ENCODE results near the gene SH3RF2.
"Not testable (repeated sequence)": the region's sequence is repeated elsewhere in the genome, so short reads cannot be mapped to it uniquely, and the experiment has no call there.

The SH3RF2 gene

DNA sequence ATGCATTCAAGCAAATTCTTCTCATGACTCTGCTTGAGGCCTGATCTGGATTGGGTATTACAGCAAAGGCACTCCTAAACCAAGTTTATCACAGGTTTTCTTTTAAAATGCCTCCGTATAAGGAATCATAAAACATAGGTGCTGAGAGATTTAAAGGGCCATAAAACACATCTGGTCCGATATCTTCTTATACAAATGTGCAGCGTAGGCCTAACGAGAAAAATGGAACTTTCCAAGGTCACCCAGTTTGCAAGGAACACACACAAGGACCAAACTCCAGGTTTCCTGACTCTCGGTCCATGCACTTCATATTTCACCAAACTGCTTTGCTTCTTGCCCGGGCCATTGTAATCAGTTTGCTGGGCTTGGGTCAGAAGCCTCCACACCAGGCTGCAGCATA, 22.1 kb downstream of the SH3RF2 start:
- Histone ChIP-seq H3K36me3 (ENCODE audit: control insufficient read depth, insufficient read depth, low read length) (no peaks in the 10 kb centered on the region), H3K9me3 (ENCODE audit: control insufficient read depth, low read length) (no peaks in the 10 kb centered on the region), H3K4me3 (ENCODE audit: low read length) (no peak overlapping the region), H3K4me1 (ENCODE audit: control insufficient read depth, insufficient read depth, low read length) (peaks cover 20% of the 10 kb centered on the region), H3K27me3 (ENCODE audit: control insufficient read depth, insufficient read depth, low read length) (no peaks in the 10 kb centered on the region), H3K9ac (ENCODE audit: low read length) (no peak overlapping the region)

DNA sequence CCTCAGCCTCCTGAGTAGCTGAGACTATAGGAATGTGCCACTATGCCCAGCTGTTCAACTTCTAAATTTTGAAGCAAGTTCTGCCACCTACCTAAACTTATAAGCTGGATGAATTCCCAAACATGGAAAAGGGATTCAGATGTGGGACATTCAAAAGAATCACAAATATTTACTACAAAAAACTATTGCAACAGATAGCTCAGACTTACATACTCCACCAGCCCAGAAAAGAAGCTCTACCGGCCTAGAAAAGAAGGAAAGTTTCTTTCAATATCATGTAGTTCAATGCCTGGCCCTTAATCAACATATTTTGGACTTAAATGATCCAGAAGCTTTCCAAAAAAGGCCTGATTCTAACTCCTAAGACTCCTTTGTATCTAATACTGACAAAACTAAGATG, 23.8 kb downstream of the SH3RF2 start:
- no peak overlapping the region for H3K9ac ChIP-seq (ENCODE audit: low read length)
- no peaks in the 10 kb centered on the region for H3K9me3 ChIP-seq (ENCODE audit: control insufficient read depth, low read length)
- no peaks in the 10 kb centered on the region for H3K27me3 ChIP-seq (ENCODE audit: control insufficient read depth, insufficient read depth, low read length)
- H3K36me3 ChIP-seq (ENCODE audit: control insufficient read depth, insufficient read depth, low read length) = no peaks in the 10 kb centered on the region
- H3K4me3 ChIP-seq (ENCODE audit: low read length) = no peak overlapping the region
- peaks cover 20% of the 10 kb centered on the region for H3K4me1 ChIP-seq (ENCODE audit: control insufficient read depth, insufficient read depth, low read length)

DNA sequence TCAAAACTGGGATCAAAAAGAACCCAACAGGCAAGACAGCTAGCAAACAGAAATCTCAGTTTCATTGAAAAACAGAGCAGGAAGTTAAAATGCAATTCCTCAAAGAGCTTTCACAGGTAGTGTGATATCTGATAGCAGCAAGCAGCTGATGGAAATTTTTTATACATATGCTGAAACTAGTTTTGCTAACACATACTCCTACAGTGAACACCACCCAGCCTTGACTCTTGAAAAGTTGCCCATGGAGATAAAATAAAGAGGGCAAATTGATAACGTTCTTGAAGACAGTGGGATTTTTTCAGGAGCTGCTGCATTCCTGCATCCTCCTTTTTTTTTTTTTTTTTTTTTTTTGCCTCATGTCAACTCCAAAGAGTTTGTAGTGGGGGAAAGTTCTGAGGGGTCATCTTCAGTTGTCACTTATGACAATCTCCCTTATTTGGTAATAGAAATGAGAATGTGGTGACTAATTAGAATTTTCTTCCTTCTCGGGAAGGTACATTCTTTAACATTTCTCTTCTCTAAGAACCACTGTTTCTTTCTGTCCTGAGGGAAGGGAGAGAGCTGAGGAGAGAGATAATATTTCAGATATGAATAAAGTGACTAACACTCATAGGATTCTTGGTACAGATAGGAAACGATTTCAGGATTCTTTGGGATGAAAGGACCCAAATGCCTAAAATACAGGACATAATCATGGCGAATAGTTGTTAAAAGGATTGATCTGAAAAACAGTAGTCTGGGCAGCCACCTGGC, 24.6 kb downstream of the SH3RF2 start:
- Histone ChIP-seq H3K9ac (ENCODE audit: low read length) (no peak overlapping the region), H3K27me3 (ENCODE audit: control insufficient read depth, insufficient read depth, low read length) (no peaks in the 10 kb centered on the region), H3K9me3 (ENCODE audit: control insufficient read depth, low read length) (no peaks in the 10 kb centered on the region)

DNA sequence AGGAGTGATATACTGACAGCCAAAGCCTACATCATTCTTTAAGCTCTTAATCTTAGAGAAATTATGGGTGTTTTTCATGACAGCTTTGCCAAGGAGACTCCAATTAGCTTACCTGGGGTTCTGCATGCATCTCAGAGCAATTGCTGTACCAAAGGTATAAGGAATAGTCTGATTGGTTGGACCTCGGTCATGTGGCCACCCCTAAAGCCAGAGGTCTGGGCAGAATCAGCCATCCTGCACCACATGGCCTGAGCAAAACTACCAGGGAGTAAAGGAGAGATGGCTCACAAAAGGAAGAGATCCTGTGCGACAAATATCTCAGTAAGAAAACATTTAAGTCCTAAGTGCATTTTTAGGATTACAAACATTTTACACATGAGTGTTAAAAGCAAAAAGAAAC, 25.6 kb downstream of the SH3RF2 start:
- no peaks in the 10 kb centered on the region for H3K9me3 ChIP-seq (ENCODE audit: control insufficient read depth, low read length)
- H3K4me1 ChIP-seq (ENCODE audit: control insufficient read depth, insufficient read depth, low read length) = peaks cover 20% of the 10 kb centered on the region
- H3K9ac ChIP-seq (ENCODE audit: low read length) = no peak overlapping the region
- no peaks in the 10 kb centered on the region for H3K27me3 ChIP-seq (ENCODE audit: control insufficient read depth, insufficient read depth, low read length)
- H3K36me3 ChIP-seq (ENCODE audit: control insufficient read depth, insufficient read depth, low read length) = no peaks in the 10 kb centered on the region
- H3K4me3 ChIP-seq (ENCODE audit: low read length) = no peak overlapping the region

More for the DNA sequence above, 24.6 kb downstream of the SH3RF2 start:
- Histone ChIP-seq H3K36me3 (ENCODE audit: control insufficient read depth, insufficient read depth, low read length) (no peaks in the 10 kb centered on the region), H3K4me3 (ENCODE audit: low read length) (no peak overlapping the region), H3K4me1 (ENCODE audit: control insufficient read depth, insufficient read depth, low read length) (peaks cover 20% of the 10 kb centered on the region)

DNA sequence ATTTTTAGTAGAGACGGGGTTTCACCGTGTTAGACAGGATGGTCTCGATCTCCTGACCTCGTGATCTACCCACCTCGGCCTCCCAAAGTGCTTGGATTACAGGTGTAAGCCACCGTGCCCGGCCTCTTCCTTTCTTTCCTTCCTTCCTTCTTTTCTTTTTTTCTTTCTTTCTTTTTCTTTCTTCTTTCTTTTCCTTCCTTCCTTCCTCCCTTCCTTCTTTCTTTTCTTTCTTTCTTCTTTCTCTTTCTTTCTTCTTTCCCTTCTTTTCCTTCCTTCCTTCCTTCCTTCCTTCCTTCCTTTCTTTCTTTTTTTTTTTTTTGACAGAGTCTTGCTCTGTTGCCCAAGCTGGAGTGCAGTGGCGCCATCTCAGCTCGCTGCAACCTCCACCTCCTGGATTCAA, 27.6 kb downstream of the SH3RF2 start:
- not testable (repeated sequence) for H3K9me3 ChIP-seq (ENCODE audit: control insufficient read depth, low read length); H3K4me3 ChIP-seq (ENCODE audit: low read length); H3K9ac ChIP-seq (ENCODE audit: low read length); H3K36me3 ChIP-seq (ENCODE audit: control insufficient read depth, insufficient read depth, low read length); H3K27me3 ChIP-seq (ENCODE audit: control insufficient read depth, insufficient read depth, low read length)
- H3K4me1 ChIP-seq (ENCODE audit: control insufficient read depth, insufficient read depth, low read length) = peaks cover 30% of the 10 kb centered on the region

DNA sequence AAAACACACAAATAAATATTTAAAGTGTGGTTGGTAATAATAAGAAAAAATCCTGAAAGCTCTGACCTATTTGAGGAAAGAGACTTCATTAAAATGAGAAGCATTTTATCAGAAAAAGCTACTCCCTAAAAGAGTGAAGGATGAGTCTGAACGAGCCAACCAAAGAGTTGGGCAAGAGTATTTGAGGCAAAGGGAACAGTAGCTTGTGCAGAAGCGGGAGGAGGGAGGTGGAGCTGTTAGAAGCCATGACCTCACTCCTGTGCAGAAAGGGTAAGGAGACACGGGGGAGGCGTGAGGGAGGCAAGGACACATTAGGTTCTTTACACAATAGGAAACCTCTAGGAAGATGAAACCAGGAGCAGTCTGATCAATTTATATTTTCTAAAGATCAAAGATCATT, 29.4 kb downstream of the SH3RF2 start:
- H3K9ac ChIP-seq (ENCODE audit: low read length) = no peak overlapping the region
- H3K9me3 ChIP-seq (ENCODE audit: control insufficient read depth, low read length) = no peaks in the 10 kb centered on the region
- no peak overlapping the region for H3K4me3 ChIP-seq (ENCODE audit: low read length)
- H3K4me1 ChIP-seq (ENCODE audit: control insufficient read depth, insufficient read depth, low read length) = peaks cover 27% of the 10 kb centered on the region
- H3K27me3 ChIP-seq (ENCODE audit: control insufficient read depth, insufficient read depth, low read length) = no peaks in the 10 kb centered on the region
- H3K36me3 ChIP-seq (ENCODE audit: control insufficient read depth, insufficient read depth, low read length) = no peaks in the 10 kb centered on the region

DNA sequence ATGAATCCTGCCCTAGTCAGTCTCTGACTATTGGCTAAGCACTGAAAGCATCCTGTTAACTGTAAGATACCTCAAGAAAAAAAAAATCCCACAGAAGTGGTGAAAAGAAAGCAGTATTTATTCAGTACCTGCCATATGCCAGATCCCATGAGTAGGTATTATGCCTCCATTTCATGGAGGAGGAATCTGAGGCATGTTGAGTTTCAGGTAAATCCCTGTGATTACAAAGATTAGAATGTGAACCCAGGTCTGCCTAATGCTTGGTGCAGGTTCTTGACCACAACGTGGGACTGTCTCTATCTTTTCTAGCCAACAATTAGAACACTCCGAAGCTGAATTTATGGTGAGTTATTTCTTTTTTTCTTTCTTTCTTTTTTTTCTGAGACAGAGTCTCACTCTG, 30.9 kb downstream of the SH3RF2 start:
- Histone ChIP-seq H3K36me3 (ENCODE audit: control insufficient read depth, insufficient read depth, low read length) (no peaks in the 10 kb centered on the region), H3K4me3 (ENCODE audit: low read length) (no peak overlapping the region), H3K9ac (ENCODE audit: low read length) (no peak overlapping the region)

DNA sequence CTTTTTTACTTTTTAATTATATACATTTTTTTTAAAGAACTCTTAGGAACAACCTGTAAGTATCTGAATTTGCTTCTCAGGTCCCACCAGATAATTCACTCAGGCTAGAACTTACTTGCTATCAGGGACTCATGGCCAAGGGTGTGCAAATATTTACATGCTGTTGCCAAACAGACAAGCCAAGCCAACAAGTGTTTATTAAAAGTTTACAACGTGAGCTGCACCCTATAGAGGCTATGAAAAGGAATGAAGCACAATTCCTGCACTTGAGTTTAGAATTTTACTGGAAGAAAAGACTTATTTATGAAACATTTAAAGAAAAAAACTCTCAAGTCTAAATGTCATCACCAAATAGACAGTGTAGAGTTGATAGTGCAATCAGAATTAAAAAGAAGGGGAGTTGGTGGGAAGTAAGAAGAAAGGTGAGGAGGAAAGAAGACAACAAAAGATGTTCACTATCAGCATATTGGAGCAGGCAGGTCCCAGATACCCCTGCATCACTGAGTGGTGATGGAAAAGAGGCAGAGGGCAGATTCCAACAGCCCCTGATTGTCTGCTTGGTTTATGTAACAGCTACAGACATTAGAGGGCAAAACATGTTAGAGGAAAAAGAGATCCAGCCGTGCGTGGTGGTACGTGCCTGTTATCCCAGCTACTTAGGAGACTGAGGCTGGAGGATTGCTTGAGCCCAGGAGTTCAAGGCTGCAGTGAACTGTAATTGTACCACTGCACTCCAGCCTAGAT, 32.8 kb downstream of the SH3RF2 start:
- no peak overlapping the region for H3K4me3 ChIP-seq (ENCODE audit: low read length)
- H3K27me3 ChIP-seq (ENCODE audit: control insufficient read depth, insufficient read depth, low read length) = no peaks in the 10 kb centered on the region
- peaks cover 21% of the 10 kb centered on the region for H3K4me1 ChIP-seq (ENCODE audit: control insufficient read depth, insufficient read depth, low read length)

More for the DNA sequence above, 30.9 kb downstream of the SH3RF2 start:
- H3K9me3 ChIP-seq (ENCODE audit: control insufficient read depth, low read length) = no peaks in the 10 kb centered on the region
- H3K27me3 ChIP-seq (ENCODE audit: control insufficient read depth, insufficient read depth, low read length) = no peaks in the 10 kb centered on the region
- peaks cover 16% of the 10 kb centered on the region for H3K4me1 ChIP-seq (ENCODE audit: control insufficient read depth, insufficient read depth, low read length)

DNA sequence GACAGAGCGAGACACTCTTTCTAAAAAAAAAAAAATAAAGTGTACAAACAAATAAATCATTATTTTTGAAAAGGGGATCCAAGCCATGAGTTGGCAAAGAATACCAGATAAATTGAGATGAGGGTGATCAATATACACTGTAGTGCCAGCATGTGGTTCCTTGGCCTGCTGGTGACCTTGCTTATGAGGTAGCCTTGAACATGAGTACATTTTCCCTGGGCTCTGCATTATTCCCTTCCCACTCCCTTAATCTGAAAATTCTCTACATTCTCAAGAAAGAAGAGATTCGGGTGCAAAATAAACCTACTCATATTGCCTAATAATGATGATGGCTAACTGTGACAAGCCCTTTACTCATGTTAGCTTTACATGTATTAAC, 33.3 kb downstream of the SH3RF2 start:
- Histone ChIP-seq H3K27me3 (ENCODE audit: control insufficient read depth, insufficient read depth, low read length) (no peaks in the 10 kb centered on the region), H3K9me3 (ENCODE audit: control insufficient read depth, low read length) (peaks cover 3% of the 10 kb centered on the region), H3K36me3 (ENCODE audit: control insufficient read depth, insufficient read depth, low read length) (no peaks in the 10 kb centered on the region), H3K9ac (ENCODE audit: low read length) (no peak overlapping the region), H3K4me3 (ENCODE audit: low read length) (no peak overlapping the region), H3K4me1 (ENCODE audit: control insufficient read depth, insufficient read depth, low read length) (peaks cover 21% of the 10 kb centered on the region)

More for the DNA sequence above, 32.8 kb downstream of the SH3RF2 start:
- no peaks in the 10 kb centered on the region for H3K36me3 ChIP-seq (ENCODE audit: control insufficient read depth, insufficient read depth, low read length)
- H3K9me3 ChIP-seq (ENCODE audit: control insufficient read depth, low read length) = peaks cover 3% of the 10 kb centered on the region
- no peak overlapping the region for H3K9ac ChIP-seq (ENCODE audit: low read length)

DNA sequence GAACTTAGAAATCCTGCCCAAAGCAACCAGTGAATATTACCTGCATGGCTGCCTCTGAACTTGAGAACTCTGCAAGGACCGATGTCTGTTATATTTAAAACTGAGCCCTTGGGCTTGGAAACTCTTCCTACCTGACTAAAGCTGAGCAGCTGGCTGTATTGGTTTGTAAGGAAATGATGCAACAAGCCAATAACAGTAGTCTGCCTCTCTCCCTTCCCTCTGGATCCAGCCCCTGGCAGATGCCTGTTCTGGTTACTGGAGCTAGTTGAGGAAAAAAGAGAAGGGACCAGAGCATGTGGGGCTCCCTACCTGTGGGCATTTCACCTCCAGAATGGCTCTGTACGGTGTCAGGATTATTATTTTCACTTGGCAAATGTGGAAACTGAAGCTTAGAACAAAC, 34.7 kb downstream of the SH3RF2 start:
- H3K9ac ChIP-seq (ENCODE audit: low read length) = no peak overlapping the region
- no peak overlapping the region for H3K4me3 ChIP-seq (ENCODE audit: low read length)
- H3K36me3 ChIP-seq (ENCODE audit: control insufficient read depth, insufficient read depth, low read length) = no peaks in the 10 kb centered on the region
- peaks cover 33% of the 10 kb centered on the region for H3K4me1 ChIP-seq (ENCODE audit: control insufficient read depth, insufficient read depth, low read length)
- H3K27me3 ChIP-seq (ENCODE audit: control insufficient read depth, insufficient read depth, low read length) = no peaks in the 10 kb centered on the region
- peaks cover 3% of the 10 kb centered on the region for H3K9me3 ChIP-seq (ENCODE audit: control insufficient read depth, low read length)

DNA sequence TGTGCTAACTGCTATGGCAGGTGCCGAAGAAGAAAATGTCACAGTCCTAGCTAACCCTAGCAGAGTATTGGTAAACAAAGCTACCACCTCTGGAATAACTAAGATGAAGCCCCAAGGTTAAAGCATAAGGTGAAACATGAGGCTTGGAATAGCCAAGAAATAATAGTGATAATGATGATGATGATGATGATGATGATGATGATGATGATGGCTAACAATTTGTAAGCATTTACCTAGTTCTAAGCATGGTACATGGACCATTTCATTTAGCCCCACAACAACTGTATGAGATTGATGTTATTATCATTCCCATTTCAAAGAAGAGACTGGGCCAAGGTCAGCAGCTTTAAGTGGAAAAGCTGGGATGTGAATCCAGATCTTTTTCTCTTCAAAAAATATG, 35.3 kb downstream of the SH3RF2 start:
- Histone ChIP-seq H3K9ac (ENCODE audit: low read length) (no peak overlapping the region), H3K27me3 (ENCODE audit: control insufficient read depth, insufficient read depth, low read length) (no peaks in the 10 kb centered on the region), H3K9me3 (ENCODE audit: control insufficient read depth, low read length) (peaks cover 3% of the 10 kb centered on the region), H3K4me1 (ENCODE audit: control insufficient read depth, insufficient read depth, low read length) (peaks cover 37% of the 10 kb centered on the region), H3K4me3 (ENCODE audit: low read length) (no peak overlapping the region), H3K36me3 (ENCODE audit: control insufficient read depth, insufficient read depth, low read length) (no peaks in the 10 kb centered on the region)

DNA sequence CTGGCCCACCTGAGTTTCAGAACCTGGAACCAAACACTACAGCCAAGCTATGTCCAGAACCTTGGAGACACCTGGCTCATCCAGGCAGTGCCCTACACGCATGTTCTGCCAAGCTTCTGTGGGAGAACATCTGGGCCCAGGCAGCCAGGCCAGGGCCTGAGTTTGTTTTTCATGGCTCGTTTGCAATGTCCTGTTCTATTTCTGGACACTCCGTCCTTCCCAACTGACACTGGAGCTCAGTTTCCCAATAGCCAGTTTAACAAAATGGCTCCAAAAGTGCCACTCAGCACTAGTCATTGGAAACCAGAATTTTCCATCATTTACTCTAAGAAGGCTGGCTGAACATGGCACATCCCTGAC, 38.6 kb downstream of the SH3RF2 start:
- no peaks in the 10 kb centered on the region for H3K27me3 ChIP-seq (ENCODE audit: control insufficient read depth, insufficient read depth, low read length)
- H3K4me1 ChIP-seq (ENCODE audit: control insufficient read depth, insufficient read depth, low read length) = peaks cover 54% of the 10 kb centered on the region
- no peak overlapping the region for H3K4me3 ChIP-seq (ENCODE audit: low read length)
- peaks cover 3% of the 10 kb centered on the region for H3K9me3 ChIP-seq (ENCODE audit: control insufficient read depth, low read length)
- no peaks in the 10 kb centered on the region for H3K36me3 ChIP-seq (ENCODE audit: control insufficient read depth, insufficient read depth, low read length)
- no peak overlapping the region for H3K9ac ChIP-seq (ENCODE audit: low read length)
